ENCODE data around the gene SEC24D.
"Not testable (repeated sequence)": the region's sequence is repeated elsewhere in the genome, so short reads cannot be mapped to it uniquely, and the experiment has no call there.

- TF ChIP-seq EZH2 (IDR thresholded peaks at IDR 0.05; ENCODE audit: borderline replicate concordance, low read length); CTCF (IDR thresholded peaks at IDR 0.05; ENCODE audit: low read length): not testable (repeated sequence)
Observed at GRCh38 chr4:118878507-118878906, 42.6 kb upstream of the SEC24D start.
